Activated CD8-positive, alpha-beta T cell treated with anti-CD3 and anti-CD28 coated beads for 36 hours (primary cell): ENCODE data around the gene CAV1. TPM values are rescaled to one million over a fixed set of nuclear protein-coding genes. Genes with fewer than 3 reads are reported as not detected.

Source experiments
- ATAC-seq: fragments of 200-7000 bp; cut with Tn5 transposase; one replicate; pipeline ENCODE4 v1.10.0; 2021; ENCODE audit warnings: mild to moderate bottlenecking, moderate library complexity
- CTCF ChIA-PET: fragments of 350-600 bp; sonication (Branson Sonifier 250); formaldehyde crosslinking; loops from one replicate; lab custom pipeline; 2021; ENCODE audit warnings: antibody characterized with exemption; lab: Charles Lee
- POLR2A ChIA-PET: fragments of 350-600 bp; sonication (Branson Sonifier 250); formaldehyde crosslinking; loops from one replicate; lab custom pipeline; 2021; ENCODE audit warnings: antibody characterized with exemption; lab: Charles Lee
- DNase-seq: peaks from one replicate; pipeline ENCODE4 v3.0.0-alpha.2; 2020
- H3K27ac Mint-ChIP-seq: one replicate; pipeline ENCODE4 v1.8.0; 2021; ENCODE audit warnings: mild to moderate bottlenecking, mixed read lengths
- H3K27me3 Mint-ChIP-seq: one replicate; pipeline ENCODE4 v1.8.0; 2021; ENCODE audit warnings: mixed read lengths
- H3K36me3 Mint-ChIP-seq: one replicate; pipeline ENCODE4 v1.8.0; 2021; ENCODE audit warnings: low read depth, mixed read lengths
- H3K4me1 Mint-ChIP-seq: one replicate; pipeline ENCODE4 v1.8.0; 2021; ENCODE audit warnings: low read depth, mixed read lengths
- H3K4me3 Mint-ChIP-seq: one replicate; pipeline ENCODE4 v1.8.0; 2021; ENCODE audit warnings: mild to moderate bottlenecking, moderate library complexity, mixed read lengths
- H3K9me3 Mint-ChIP-seq: one replicate; pipeline ENCODE4 v1.8.0; 2021; ENCODE audit warnings: mixed read lengths
- CTCF ChIP-seq: fragments of 200-600 bp; IDR thresholded peaks from one replicate; pipeline ENCODE4 v1.8.0; 2022; ENCODE audit warnings: antibody characterized with exemption, mild to moderate bottlenecking
- intact Hi-C: fragments of 100-400 bp; cut with micrococcal nuclease; formaldehyde crosslinking; loops from one replicate; pipeline ENCODE4 v1.10.0; 2022
- total RNA-seq, 2 experiments: library from RNA; stranded (reverse); gene quantifications; one replicate each; pipeline ENCODE4 v1.2.3, GENCODE V29; 2021

Gene CAV1
- total RNA-seq, 2 experiments from 2014 or later, result 0.18 to 0.74 TPM

- no peak for TF ChIP-seq CTCF
- Mint-ChIP-seq H3K9me3 (no peaks in the 10 kb centered on the region), H3K4me3 (no peak overlapping the region), H3K27ac (no peak overlapping the region), H3K27me3 (peaks cover 33% of the 10 kb centered on the region), H3K4me1 (no peaks in the 10 kb centered on the region), H3K36me3 (no peaks in the 10 kb centered on the region)
- ATAC-seq (no peak), DNase-seq (no peak)
- ChIA-PET POLR2A (no interaction called here), CTCF (interaction anchor here (1.8 kb wide), 1 partner anchor 38 kb away, joined by 8 read pairs; no protein-coding TSS in a partner anchor)
- intact Hi-C loops, result no loop called here
These were observed 36.8 kb upstream of the CAV1 start for GRCh38 chr7:116487907-116488521.

- intact Hi-C loops, result no loop called here
These were observed 34.5 kb upstream of the CAV1 start for GRCh38 chr7:116490351-116490750.

GRCh38 chr7:116491887-116492653, 32.8 kb upstream of the CAV1 start:
- ATAC-seq (no peak), DNase-seq (no peak)
- Mint-ChIP-seq H3K4me1 (no peaks in the 10 kb centered on the region), H3K27ac (no peak overlapping the region), H3K4me3 (no peak overlapping the region), H3K27me3 (peaks cover 25% of the 10 kb centered on the region), H3K9me3 (no peaks in the 10 kb centered on the region), H3K36me3 (no peaks in the 10 kb centered on the region)
- ChIA-PET CTCF (no interaction called here), POLR2A (no interaction called here)
- TF ChIP-seq CTCF, result no peak
- intact Hi-C loops, result no loop called here

More at GRCh38 chr7:116490351-116490750, 34.5 kb upstream of the CAV1 start:
- no peak for ATAC-seq
- TF ChIP-seq CTCF, result no peak
- no peak overlapping the region for H3K27ac Mint-ChIP-seq
- ChIA-PET POLR2A (no interaction called here), CTCF (no interaction called here)
- DNase-seq, result no peak
- peaks cover 26% of the 10 kb centered on the region for H3K27me3 Mint-ChIP-seq
- H3K4me3 Mint-ChIP-seq, result no peak overlapping the region
- no peaks in the 10 kb centered on the region for H3K9me3 Mint-ChIP-seq
- H3K4me1 Mint-ChIP-seq, result no peaks in the 10 kb centered on the region
- no peaks in the 10 kb centered on the region for H3K36me3 Mint-ChIP-seq

GRCh38 chr7:116492654-116493109, 32.2 kb upstream of the CAV1 start:
- ChIA-PET CTCF (no interaction called here), POLR2A (no interaction called here)
- H3K9me3 Mint-ChIP-seq, result no peaks in the 10 kb centered on the region
- intact Hi-C loops, result no loop called here
- H3K36me3 Mint-ChIP-seq, result no peaks in the 10 kb centered on the region
- ATAC-seq (no peak), DNase-seq (no peak)
- no peak overlapping the region for H3K27ac Mint-ChIP-seq
- H3K27me3 Mint-ChIP-seq, result peaks cover 25% of the 10 kb centered on the region
- TF ChIP-seq CTCF, result no peak
- H3K4me1 Mint-ChIP-seq, result no peaks in the 10 kb centered on the region
- no peak overlapping the region for H3K4me3 Mint-ChIP-seq

GRCh38 chr7:116493449-116493848, 31.4 kb upstream of the CAV1 start:
- intact Hi-C loops, result no loop called here
- no peak overlapping the region for H3K4me3 Mint-ChIP-seq
- no peaks in the 10 kb centered on the region for H3K4me1 Mint-ChIP-seq
- no peaks in the 10 kb centered on the region for H3K9me3 Mint-ChIP-seq
- peaks cover 31% of the 10 kb centered on the region for H3K27me3 Mint-ChIP-seq
- ChIA-PET CTCF (no interaction called here), POLR2A (no interaction called here)
- ATAC-seq (no peak), DNase-seq (no peak)
- no peak overlapping the region for H3K27ac Mint-ChIP-seq
- TF ChIP-seq CTCF, result no peak
- no peaks in the 10 kb centered on the region for H3K36me3 Mint-ChIP-seq
